ACHN (cell line): Measurements from ENCODE around the gene C2CD4C.
"Not testable (repeated sequence)": the region's sequence is repeated elsewhere in the genome, so short reads cannot be mapped to it uniquely, and the experiment has no call there.

Source experiments
- DNase-seq: peaks from one replicate; pipeline ENCODE4 v3.0.0-alpha.2; 2015
- in situ Hi-C: cut with HindIII; loops from 2 replicates; pipeline ENCODE4 v1.10.0; 2017; ENCODE audit warnings: low sequenced_read_pairs, low pct_ligation_motif_present, low pct_unique_long_range_greater_than_20kb

C2CD4C gene

GRCh38 chr19:422213-422916, 13.4 kb upstream of the C2CD4C start:
- DNase-seq, result no peak
- in situ Hi-C loops, result no loop called here

GRCh38 chr19:419721-420515, 11.0 kb upstream of the C2CD4C start:
- in situ Hi-C loops, result no loop called here
- no peak for DNase-seq

GRCh38 chr19:418761-419671, 10.1 kb upstream of the C2CD4C start:
- in situ Hi-C loops, result no loop called here

GRCh38 chr19:416416-416815, 7.5 kb upstream of the C2CD4C start:
- DNase-seq, result no peak
- in situ Hi-C loops, result no loop called here

More at GRCh38 chr19:418761-419671, 10.1 kb upstream of the C2CD4C start:
- DNase-seq, result no peak

GRCh38 chr19:415292-415691, 6.3 kb upstream of the C2CD4C start:
- in situ Hi-C loops, result no loop called here
- no peak for DNase-seq

GRCh38 chr19:413756-414420, 4.9 kb upstream of the C2CD4C start:
- in situ Hi-C loops, result no loop called here
- DNase-seq, result no peak

- in situ Hi-C loops, result no loop called here
- no peak for DNase-seq
These were observed 3.7 kb upstream of the C2CD4C start for GRCh38 chr19:412356-413355.

GRCh38 chr19:411723-412355, 2.9 kb upstream of the C2CD4C start:
- in situ Hi-C loops, result no loop called here
- DNase-seq, result no peak

- DNase-seq, in situ Hi-C loops: not testable (repeated sequence)
These were observed 2.3 kb upstream of the C2CD4C start for GRCh38 chr19:411121-411722.

- in situ Hi-C loops, result no loop called here
- DNase-seq, result no peak
These were observed 1.4 kb upstream of the C2CD4C start for GRCh38 chr19:410243-410781.

- no peak for DNase-seq
- in situ Hi-C loops, result no loop called here
These were observed 732 bp upstream of the C2CD4C start for GRCh38 chr19:409516-410242.

GRCh38 chr19:408441-408901, 476 bp downstream of the C2CD4C start:
- no peak for DNase-seq
- in situ Hi-C loops, result no loop called here

GRCh38 chr19:407511-408440, 1.2 kb downstream of the C2CD4C start:
- in situ Hi-C loops, result no loop called here
- no peak for DNase-seq

- in situ Hi-C loops, result no loop called here
- DNase-seq, result no peak
These were observed 1.9 kb downstream of the C2CD4C start for GRCh38 chr19:406971-407510.
